Esophagus muscularis mucosa (tissue), 4 donors: ENCODE measurements around the gene PTPRE. TPM values are rescaled to one million over a fixed set of nuclear protein-coding genes. Genes with fewer than 3 reads are reported as not detected.

Experiments used
- DNase-seq: peaks from one replicate; pipeline ENCODE4 v3.0.0-alpha.2; 2017; ENCODE audit errors: extremely low spot score
- H3K27ac ChIP-seq, 4 donors: fragments of 200-600 bp; sonication (generic); replicated peaks in 1 of 4; 1 replicate in 3 of 4; 2 replicates in 1 of 4; pipeline ENCODE4 v1.5.1; 2016 to 2019; ENCODE audit warnings: mild to moderate bottlenecking in 1 of 4
- H3K27me3 ChIP-seq, 4 donors: fragments of 200-600 bp; sonication (generic); one replicate each; pipeline versions ENCODE4 v1.5.1 to v1.6.0; 2016 to 2019
- H3K36me3 ChIP-seq, 4 donors: fragments of 200-600 bp; sonication (generic); one replicate each; pipeline ENCODE4 v1.5.1; 2016 to 2019
- H3K4me1 ChIP-seq, 4 donors: fragments of 200-600 bp; sonication (generic); one replicate each; pipeline ENCODE4 v1.5.1; 2016 to 2019
- H3K4me3 ChIP-seq, 4 donors: fragments of 200-600 bp; sonication (generic); 1 replicate in 2 of 4; 2 replicates in 2 of 4; pipeline ENCODE4 v1.5.1; 2016 to 2019; ENCODE audit warnings: mild to moderate bottlenecking in 4 of 4, moderate library complexity in 1 of 4
- H3K9me3 ChIP-seq, 4 donors: fragments of 200-600 bp; sonication (generic); 1 replicate in 3 of 4; 2 replicates in 1 of 4; pipeline ENCODE4 v1.5.1; 2016 to 2019
- CTCF ChIP-seq, 3 experiments: fragments of 200-600 bp in 2 of 3; fragments of 450-650 bp in 1 of 3; sonication (generic) in 2 of 3; IDR thresholded peaks; one replicate each; pipeline ENCODE4 v1.5.1; 2017 to 2019; ENCODE audit warnings: antibody characterized with exemption in 3 of 3, mild to moderate bottlenecking in 2 of 3, moderate library complexity in 1 of 3
- EP300 ChIP-seq: sonication (generic); formaldehyde crosslinking; IDR thresholded peaks from one replicate; pipeline ENCODE4 v1.6.1; 2017; ENCODE audit warnings: antibody characterized with exemption
- POLR2A ChIP-seq: fragments of 450-650 bp; IDR thresholded peaks from one replicate; pipeline ENCODE4 v1.6.1; 2017; ENCODE audit warnings: antibody characterized with exemption, moderate library complexity, mild to moderate bottlenecking, low read depth
- POLR2AphosphoS5 ChIP-seq, 2 donors: sonication (generic); formaldehyde crosslinking; IDR thresholded peaks; one replicate each; pipeline ENCODE4 v1.6.1; 2017; ENCODE audit warnings: antibody characterized with exemption in 2 of 2
- WGBS: methylation state at CpG from one replicate; pipeline ENCODE4 v1.1.5; 2018; 5-methylcytosine and 5-hydroxymethylcytosine counted together
- intact Hi-C: fragments of 100-400 bp; cut with DNase I; formaldehyde crosslinking; loops from one replicate; pipeline ENCODE4 v1.15.1; 2023
- total RNA-seq, 4 donors: library from RNA; depleted of rRNA; stranded (reverse); fragments of >200 nt; gene quantifications; one replicate each; pipeline versions ENCODE4 v1.1.0 to v1.2.1, GENCODE V29; 2016

The PTPRE gene
- total RNA-seq, 4 donors from 2014 or later, result 8.7 to 22.4 (median 13.3) TPM

- intact Hi-C loops, result no loop called here
- no peak for DNase-seq
- peaks cover 0 to 6% (median 0%) of the 10 kb centered on the region in 4 donors for H3K4me1 ChIP-seq
- no peak for TF ChIP-seq EP300
- no peak for TF ChIP-seq POLR2AphosphoS5 (IDR thresholded peaks at IDR 0.05)
- no peak for TF ChIP-seq CTCF (IDR thresholded peaks at IDR 0.05)
- TF ChIP-seq POLR2A, result no peak
- H3K9me3 ChIP-seq, result no peaks in the 10 kb centered on the region
- H3K27ac ChIP-seq, result no peak overlapping the region
- H3K27me3 ChIP-seq, result no peaks in the 10 kb centered on the region
- no peaks in the 10 kb centered on the region for H3K36me3 ChIP-seq
- H3K4me3 ChIP-seq, result no peak overlapping the region
These were observed 56.2 kb downstream of the PTPRE start for GRCh38 chr10:127963136-127963535.

- no peaks in the 10 kb centered on the region for H3K27me3 ChIP-seq
- H3K4me3 ChIP-seq, result no peak overlapping the region
- no peak for TF ChIP-seq POLR2AphosphoS5 (IDR thresholded peaks at IDR 0.05)
- no peak for TF ChIP-seq POLR2A
- TF ChIP-seq EP300, result no peak
- no peak for TF ChIP-seq CTCF (IDR thresholded peaks at IDR 0.05)
- no peak overlapping the region for H3K27ac ChIP-seq
- H3K9me3 ChIP-seq, result no peaks in the 10 kb centered on the region
- no peak for DNase-seq
- 54% methylated on average over 12 of the region's 12 CpGs for whole genome bisulfite sequencing
- no peaks in the 10 kb centered on the region for H3K36me3 ChIP-seq
- H3K4me1 ChIP-seq, result peaks cover 0 to 18% (median 5%) of the 10 kb centered on the region in 4 donors
- intact Hi-C loops, result no loop called here
These were observed 57.7 kb downstream of the PTPRE start for GRCh38 chr10:127964621-127965020.

GRCh38 chr10:127966875-127967274 is 60.0 kb downstream of the PTPRE start:
- Histone ChIP-seq H3K9me3 (no peaks in the 10 kb centered on the region), H3K27me3 (no peaks in the 10 kb centered on the region), H3K27ac (no peak overlapping the region), H3K36me3 (no peaks in the 10 kb centered on the region), H3K4me3 (no peak overlapping the region), H3K4me1 (peaks cover 0 to 15% (median 5%) of the 10 kb centered on the region in 4 donors)
- DNase-seq, result no peak
- TF ChIP-seq CTCF (IDR thresholded peaks at IDR 0.05) (no peak), POLR2AphosphoS5 (IDR thresholded peaks at IDR 0.05) (no peak), POLR2A (no peak), EP300 (no peak)
- intact Hi-C loops, result no loop called here
- 98% methylated on average over 5 of the region's 5 CpGs for WGBS

GRCh38 chr10:127968027-127968441 is 61.1 kb downstream of the PTPRE start:
- no peak for DNase-seq
- TF ChIP-seq CTCF (IDR thresholded peaks at IDR 0.05) (no peak), POLR2A (no peak), POLR2AphosphoS5 (IDR thresholded peaks at IDR 0.05) (no peak), EP300 (no peak)
- H3K4me3 ChIP-seq, result no peak overlapping the region
- WGBS, result 81% methylated on average over 3 of the region's 3 CpGs
- H3K27ac ChIP-seq, result peak overlapping the region in 1 of 4 donors; percentile 21
- no peaks in the 10 kb centered on the region for H3K36me3 ChIP-seq
- no peaks in the 10 kb centered on the region for H3K9me3 ChIP-seq
- intact Hi-C loops, result no loop called here
- H3K27me3 ChIP-seq, result peaks cover 0 to 6% (median 0%) of the 10 kb centered on the region in 4 donors
- H3K4me1 ChIP-seq, result peaks cover 0 to 16% (median 7%) of the 10 kb centered on the region in 4 donors

GRCh38 chr10:127968659-127969058 is 61.8 kb downstream of the PTPRE start:
- WGBS, result 80% methylated on average over 1 of the region's 1 CpG
- intact Hi-C loops, result no loop called here
- no peak for TF ChIP-seq POLR2AphosphoS5 (IDR thresholded peaks at IDR 0.05)
- TF ChIP-seq POLR2A, result no peak
- no peak for TF ChIP-seq CTCF (IDR thresholded peaks at IDR 0.05)
- TF ChIP-seq EP300, result no peak
- peaks cover 0 to 6% (median 0%) of the 10 kb centered on the region in 4 donors for H3K27me3 ChIP-seq
- H3K4me3 ChIP-seq, result no peak overlapping the region
- no peaks in the 10 kb centered on the region for H3K36me3 ChIP-seq
- no peaks in the 10 kb centered on the region for H3K9me3 ChIP-seq
- peaks cover 0 to 16% (median 9%) of the 10 kb centered on the region in 4 donors for H3K4me1 ChIP-seq
- no peak for DNase-seq
- peak overlapping the region in 1 of 4 donors; percentile 21 for H3K27ac ChIP-seq
